ENCODE measurements around the gene RNMT.
A peak's percentile ranks its signal among the peaks of the same experiment; 100 is the strongest.

The RNMT gene

DNA sequence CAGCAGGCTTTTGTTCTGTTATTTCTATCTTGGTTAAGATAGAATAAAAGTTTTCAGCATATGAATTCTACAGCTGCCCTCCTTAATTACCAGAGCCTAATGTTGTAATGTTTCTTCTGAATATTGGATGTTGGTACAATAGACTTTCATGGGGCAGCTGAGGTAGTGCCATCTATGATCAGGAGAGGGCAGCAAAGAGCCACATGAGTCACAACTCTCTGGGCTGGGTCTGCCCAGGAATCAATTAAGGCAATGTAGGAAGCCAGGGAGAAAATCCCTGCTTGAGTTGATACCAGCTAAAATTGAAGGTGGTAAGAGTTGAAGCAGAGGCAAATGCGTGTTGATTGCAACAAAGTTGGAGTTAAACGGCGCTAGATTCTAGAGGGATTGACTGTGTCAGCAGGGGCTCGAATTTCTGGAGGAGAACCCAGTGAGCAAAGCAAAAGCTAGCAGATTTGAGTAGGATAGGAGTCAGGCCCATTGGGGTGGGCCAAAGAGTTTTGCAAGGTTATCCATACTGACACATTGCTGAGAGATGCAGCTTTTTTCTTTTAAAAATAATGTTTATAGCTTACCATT, 86.9 kb downstream of the RNMT start:
- peak; percentile 59 to 61 for DNase-seq
